HepG2 (cell line): ENCODE measurements around the gene HEATR1. TPM values are rescaled to one million over a fixed set of nuclear protein-coding genes. Genes with fewer than 3 reads are reported as not detected.
A peak's percentile ranks its signal among the peaks of the same experiment; 100 is the strongest.

Source experiments
- AGO2 ChIP-seq: fragments of 200-400 bp; formaldehyde crosslinking; optimal IDR thresholded peaks from 2 replicates; pipeline ENCODE3; 2017; ENCODE audit warnings: mild to moderate bottlenecking, low read depth, low read length, moderate library complexity
- BRCA1 ChIP-seq: sonication (generic); formaldehyde crosslinking; IDR thresholded peaks from 2 replicates; pipeline ENCODE4 v1.4.0; 2020; ENCODE audit warnings: missing genetic modification reagents
- FOSL1 ChIP-seq: sonication (generic); formaldehyde crosslinking; IDR thresholded peaks from 2 replicates; pipeline ENCODE4 v1.9.0; 2021; ENCODE audit warnings: missing genetic modification reagents, borderline replicate concordance
- FOXO4 ChIP-seq: sonication (generic); formaldehyde crosslinking; conservative IDR thresholded peaks from 2 replicates; pipeline ENCODE4 v1.8.1; 2023; ENCODE audit warnings: missing genetic modification reagents
- FOXP1 ChIP-seq, 2 experiments: fragments of 450-650 bp in 1 of 2; IDR thresholded peaks; 2 replicates each; pipeline ENCODE4 v1.6.1; 2017 to 2018; ENCODE audit warnings: antibody characterized with exemption in 1 of 2
- FOXP4 ChIP-seq: sonication (generic); formaldehyde crosslinking; IDR thresholded peaks from 2 replicates; pipeline ENCODE4 v1.4.0; 2020; ENCODE audit warnings: missing genetic modification reagents
- GABPA ChIP-seq, 2 experiments: IDR thresholded peaks; 2 replicates each; pipeline ENCODE4 v1.6.1; 2011 to 2016; ENCODE audit warnings: low read depth in 2 of 2, low read length in 1 of 2, missing biosample characterization in 1 of 2, missing genetic modification characterization in 1 of 2
- GPN1 ChIP-seq: sonication (generic); formaldehyde crosslinking; IDR thresholded peaks from 2 replicates; pipeline ENCODE4 v1.5.1; 2020; ENCODE audit warnings: missing genetic modification reagents, borderline replicate concordance
- GRHL1 ChIP-seq: sonication (generic); formaldehyde crosslinking; conservative IDR thresholded peaks from 2 replicates; pipeline ENCODE4 v1.8.0; 2022; ENCODE audit warnings: missing genetic modification reagents
- GZF1 ChIP-seq: sonication (generic); formaldehyde crosslinking; IDR thresholded peaks from 2 replicates; pipeline ENCODE4 v1.5.1; 2020; ENCODE audit warnings: mild to moderate bottlenecking, missing genetic modification reagents
- HMGA1 ChIP-seq: sonication (generic); formaldehyde crosslinking; conservative IDR thresholded peaks from 2 replicates; pipeline ENCODE4 v1.4.0; 2020; ENCODE audit warnings: missing genetic modification reagents
- KDM6A ChIP-seq: IDR thresholded peaks from 2 replicates; pipeline ENCODE4 v1.6.1; 2016; ENCODE audit warnings: low read depth
- LCORL ChIP-seq, 2 experiments: fragments of 450-650 bp in 1 of 2; sonication (generic) in 1 of 2; formaldehyde crosslinking in 1 of 2; IDR thresholded peaks; 2 replicates each; pipeline versions ENCODE4 v1.5.0 to v1.6.1; 2017 to 2020; ENCODE audit warnings: antibody characterized with exemption in 1 of 2, missing genetic modification reagents in 1 of 2
- MATR3 ChIP-seq: sonication (generic); formaldehyde crosslinking; IDR thresholded peaks from 2 replicates; pipeline ENCODE4 v1.4.0; 2020; ENCODE audit warnings: missing genetic modification reagents
- MLLT10 ChIP-seq: sonication (generic); formaldehyde crosslinking; IDR thresholded peaks from 2 replicates; pipeline ENCODE4 v1.4.0; 2020; ENCODE audit warnings: missing genetic modification reagents
- SP5 ChIP-seq: IDR thresholded peaks from 2 replicates; pipeline ENCODE4 v1.6.1; 2016; ENCODE audit warnings: low read depth, borderline replicate concordance
- TAF15 ChIP-seq: fragments of 200-400 bp; formaldehyde crosslinking; IDR thresholded peaks from one replicate; pipeline ENCODE4 v1.6.1; 2018; ENCODE audit warnings: mild to moderate bottlenecking, low read depth, low read length; ENCODE audit not compliant: poor library complexity, severe bottlenecking
- TBX3 ChIP-seq: fragments of 450-650 bp; IDR thresholded peaks from 2 replicates; pipeline ENCODE4 v1.6.1; 2017; ENCODE audit warnings: antibody characterized with exemption, mild to moderate bottlenecking, inconsistent platforms, borderline replicate concordance
- ZNF121 ChIP-seq: sonication (generic); formaldehyde crosslinking; IDR thresholded peaks from 2 replicates; pipeline ENCODE4 v1.5.0; 2020; ENCODE audit warnings: mild to moderate bottlenecking, missing genetic modification reagents
- ZNF282 ChIP-seq: fragments of 450-650 bp; IDR thresholded peaks from 2 replicates; pipeline ENCODE4 v1.6.1; 2018; ENCODE audit not compliant: partially characterized antibody
- ZNF296 ChIP-seq: sonication (generic); formaldehyde crosslinking; conservative IDR thresholded peaks from 2 replicates; pipeline ENCODE4 v1.5.0; 2020; ENCODE audit warnings: mild to moderate bottlenecking, missing genetic modification reagents
- ZNF343 ChIP-seq: sonication (generic); formaldehyde crosslinking; IDR thresholded peaks from 2 replicates; pipeline ENCODE4 v1.4.0; 2020; ENCODE audit warnings: mild to moderate bottlenecking, missing genetic modification reagents
- ZNF576 ChIP-seq: sonication (generic); formaldehyde crosslinking; IDR thresholded peaks from 2 replicates; pipeline ENCODE4 v1.4.0; 2020; ENCODE audit warnings: mild to moderate bottlenecking, missing genetic modification reagents
- ZNF703 ChIP-seq: sonication (generic); formaldehyde crosslinking; IDR thresholded peaks from 2 replicates; pipeline ENCODE4 v1.5.1; 2020; ENCODE audit warnings: missing genetic modification reagents, mild to moderate bottlenecking, moderate library complexity, borderline replicate concordance
- polyA plus RNA-seq, 8 experiments: library from polyadenylated mRNA; depleted of rRNA in 3 of 8; stranded (reverse) in 7 of 8; unstranded in 1 of 8; fragments of >200 nt; fragmentation: Illumina TruSeq in 4 of 8; extraction: Trizol in 4 of 8; gene quantifications; 2 replicates each; pipeline versions ENCODE4 v1.2.1 to v1.2.3, GENCODE V29; 2011 to 2016; ENCODE audit warnings: low read depth in 4 of 8, missing spikeins in 1 of 8, mixed read lengths in 1 of 8; ENCODE audit not compliant: insufficient read depth in 1 of 8
- total RNA-seq, 5 experiments: library from RNA; depleted of rRNA; stranded (reverse); fragments of >200 nt; fragmentation: Illumina TruSeq; extraction: Trizol; gene quantifications; 2 replicates each; pipeline ENCODE4 v1.2.3, GENCODE V29; 2016; ENCODE audit warnings: low read depth in 1 of 5

HEATR1 gene
- total and polyA plus RNA-seq, 2 of the 13 experiments (the other 11 are each of a cell fraction or from before 2014, with no cell fraction given), result 10.2 to 45.8 TPM

GRCh38 chr1:236516929-236517704 lies 87.2 kb downstream of the HEATR1 start (continued):
- TF ChIP-seq GRHL1 (CRISPR knock-in tag) (no peak), FOXP1 (IDR thresholded peaks at IDR 0.05) (peak; percentile 7; the same call in 1 of the 2 replicates), FOXP1 (CRISPR knock-in tag; IDR thresholded peaks at IDR 0.05) (peak; percentile 74), GPN1 (no peak), LCORL (IDR thresholded peaks at IDR 0.05) (no peak), LCORL (CRISPR knock-in tag; IDR thresholded peaks at IDR 0.05) (peak; percentile 65; the same call in 1 of the 2 replicates), MLLT10 (CRISPR knock-in tag) (no peak), TAF15 (no peak), ZNF576 (CRISPR knock-in tag) (no peak), ZNF296 (CRISPR knock-in tag) (no peak), AGO2 (no peak), FOXP4 (CRISPR knock-in tag) (peak; percentile 70), ZNF703 (CRISPR knock-in tag) (no peak), ZNF282 (no peak), ZNF343 (CRISPR knock-in tag) (no peak), BRCA1 (CRISPR knock-in tag) (no peak), TBX3 (peak; percentile 40; the same call in 1 of the 2 replicates), HMGA1 (CRISPR knock-in tag) (no peak), GZF1 (CRISPR knock-in tag) (no peak), KDM6A (no peak), FOSL1 (no peak), FOXO4 (CRISPR knock-in tag) (no peak), SP5 (CRISPR knock-in tag) (0 out of 2 replicates have a peak, but pooled peaks have one; percentile 26), MATR3 (CRISPR knock-in tag) (no peak), ZNF121 (CRISPR knock-in tag) (no peak), GABPA (IDR thresholded peaks at IDR 0.05; ENCODE audit: low read depth, low read length) (no peak), GABPA (CRISPR knock-in tag; IDR thresholded peaks at IDR 0.05; ENCODE audit: low read depth) (peak; percentile 18; the same call in 1 of the 2 replicates)
